Fibroblast of lung (primary cell): ENCODE measurements around the gene JDP2.

Experiments
- CTCF ChIP-seq, 2 donors: IDR thresholded peaks in 1 of 2; conservative IDR thresholded peaks in 1 of 2; 1 replicate in 1 of 2; 2 replicates in 1 of 2; pipeline ENCODE4 v1.5.1; 2011 to 2012; ENCODE audit warnings: low read length in 2 of 2, control low read depth in 1 of 2, inconsistent platforms in 1 of 2, low read depth in 1 of 2, mild to moderate bottlenecking in 1 of 2
- EZH2 ChIP-seq: IDR thresholded peaks from 2 replicates; pipeline ENCODE4 v1.5.1; 2012; ENCODE audit warnings: low read length, control low read depth, mild to moderate bottlenecking; ENCODE audit errors: missing control alignments

GRCh38 chr14:75424496-75424895 is 3.3 kb upstream of the JDP2 start:
- TF ChIP-seq CTCF (conservative IDR thresholded peaks at IDR 0.05 in 1 of 2, IDR thresholded peaks at IDR 0.05 in 1 of 2; ENCODE audit: low read depth in 1 of 2, low read length in 2 of 2) (no peak), EZH2 (no peak)
